ENCODE data around the gene PSMD2.

The PSMD2 gene

DNA sequence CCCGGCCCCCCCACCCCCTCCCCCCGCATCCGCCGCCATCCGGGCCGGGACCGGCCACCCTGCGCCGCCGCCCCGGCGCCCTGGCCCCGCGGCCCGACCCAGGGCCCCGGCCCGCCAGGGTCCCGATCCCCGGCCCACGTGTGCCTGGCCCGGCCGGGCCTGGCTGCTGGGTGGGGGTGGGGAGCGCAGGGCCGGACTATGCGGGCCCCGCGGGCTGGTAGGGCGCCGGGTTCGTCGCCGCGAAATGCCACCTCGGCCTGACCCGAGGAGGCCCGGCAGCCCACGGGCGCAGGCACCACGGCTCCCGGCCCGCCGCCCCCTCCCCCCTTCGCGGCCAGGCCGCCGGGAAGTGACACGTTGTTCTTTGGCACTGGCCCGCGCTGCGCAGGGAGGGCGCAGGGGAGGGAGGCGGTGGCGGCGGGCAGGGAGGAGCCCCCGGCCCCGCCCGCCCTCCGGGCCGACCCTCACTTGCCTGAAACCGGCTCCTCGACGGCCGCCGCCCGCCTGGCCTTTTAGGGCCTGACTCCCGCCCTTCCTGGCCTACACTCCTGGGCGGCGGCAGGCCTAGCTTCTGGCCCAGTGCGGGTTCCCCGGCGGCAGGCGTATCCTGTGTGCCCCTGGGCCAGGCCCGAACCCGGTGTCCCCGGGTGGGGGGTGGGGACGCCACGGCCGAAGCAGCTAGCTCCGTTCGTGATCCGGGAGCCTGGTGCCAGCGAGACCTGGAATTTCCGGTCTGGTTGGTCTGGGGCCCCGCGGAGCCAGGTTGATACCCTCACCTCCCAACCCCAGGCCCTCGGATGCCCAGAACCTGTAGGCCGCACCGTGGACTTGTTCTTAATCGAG, 15.9 kb downstream of the PSMD2 start:
- Histone ChIP-seq H3K9me3 (ENCODE audit: control insufficient read depth, low read length) (no peaks in the 10 kb centered on the region), H2AFZ (peak overlapping the region; percentile 67), H3K27me3 (ENCODE audit: control insufficient read depth, insufficient read depth, low read length) (no peaks in the 10 kb centered on the region), H3K4me3 (ENCODE audit: low read depth, low read length) (peak overlapping the region; percentile 86), H3K27ac (peak overlapping the region; percentile 96), H3K36me3 (ENCODE audit: control insufficient read depth, insufficient read depth, low read length) (no peaks in the 10 kb centered on the region), H3K4me1 (peaks cover 26% of the 10 kb centered on the region), H3K79me2 (peaks cover 23% of the 10 kb centered on the region), H3K9ac (peak overlapping the region; percentile 96), H3K4me2 (ENCODE audit: low read length) (peak overlapping the region; percentile 99)
- TF ChIP-seq, protein P1, sequence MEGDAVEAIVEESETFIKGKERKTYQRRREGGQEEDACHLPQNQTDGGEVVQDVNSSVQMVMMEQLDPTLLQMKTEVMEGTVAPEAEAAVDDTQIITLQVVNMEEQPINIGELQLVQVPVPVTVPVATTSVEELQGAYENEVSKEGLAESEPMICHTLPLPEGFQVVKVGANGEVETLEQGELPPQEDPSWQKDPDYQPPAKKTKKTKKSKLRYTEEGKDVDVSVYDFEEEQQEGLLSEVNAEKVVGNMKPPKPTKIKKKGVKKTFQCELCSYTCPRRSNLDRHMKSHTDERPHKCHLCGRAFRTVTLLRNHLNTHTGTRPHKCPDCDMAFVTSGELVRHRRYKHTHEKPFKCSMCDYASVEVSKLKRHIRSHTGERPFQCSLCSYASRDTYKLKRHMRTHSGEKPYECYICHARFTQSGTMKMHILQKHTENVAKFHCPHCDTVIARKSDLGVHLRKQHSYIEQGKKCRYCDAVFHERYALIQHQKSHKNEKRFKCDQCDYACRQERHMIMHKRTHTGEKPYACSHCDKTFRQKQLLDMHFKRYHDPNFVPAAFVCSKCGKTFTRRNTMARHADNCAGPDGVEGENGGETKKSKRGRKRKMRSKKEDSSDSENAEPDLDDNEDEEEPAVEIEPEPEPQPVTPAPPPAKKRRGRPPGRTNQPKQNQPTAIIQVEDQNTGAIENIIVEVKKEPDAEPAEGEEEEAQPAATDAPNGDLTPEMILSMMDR (IDR thresholded peaks at IDR 0.05) = no peak

DNA sequence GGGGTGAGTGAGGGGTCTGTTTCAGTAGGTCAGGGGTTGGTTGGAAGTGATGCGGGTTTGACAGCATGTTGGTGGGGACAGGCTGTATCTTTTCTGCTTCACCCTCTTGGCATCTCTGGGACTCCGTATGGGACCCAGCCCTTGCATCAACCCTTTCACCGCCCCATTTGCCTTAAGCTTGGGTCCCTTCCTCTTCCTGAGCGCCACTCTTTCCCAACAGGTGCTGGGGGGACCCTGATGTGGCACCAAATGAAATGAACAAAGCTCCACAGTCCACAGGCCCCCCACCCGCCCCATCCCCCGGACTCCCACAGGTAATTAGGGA, 16.5 kb downstream of the PSMD2 start:
- Histone ChIP-seq H3K9ac (peak overlapping the region; percentile 96), H3K36me3 (ENCODE audit: control insufficient read depth, insufficient read depth, low read length) (no peaks in the 10 kb centered on the region), H3K9me3 (ENCODE audit: control insufficient read depth, low read length) (no peaks in the 10 kb centered on the region), H3K4me1 (peaks cover 30% of the 10 kb centered on the region), H3K79me2 (peaks cover 27% of the 10 kb centered on the region), H2AFZ (peak overlapping the region; percentile 67), H3K4me2 (ENCODE audit: low read length) (peak overlapping the region; percentile 99), H3K4me3 (ENCODE audit: low read depth, low read length) (peak overlapping the region; percentile 86), H3K27ac (peak overlapping the region; percentile 96), H3K27me3 (ENCODE audit: control insufficient read depth, insufficient read depth, low read length) (no peaks in the 10 kb centered on the region)
- TF ChIP-seq, protein P1 (IDR thresholded peaks at IDR 0.05) = no peak

DNA sequence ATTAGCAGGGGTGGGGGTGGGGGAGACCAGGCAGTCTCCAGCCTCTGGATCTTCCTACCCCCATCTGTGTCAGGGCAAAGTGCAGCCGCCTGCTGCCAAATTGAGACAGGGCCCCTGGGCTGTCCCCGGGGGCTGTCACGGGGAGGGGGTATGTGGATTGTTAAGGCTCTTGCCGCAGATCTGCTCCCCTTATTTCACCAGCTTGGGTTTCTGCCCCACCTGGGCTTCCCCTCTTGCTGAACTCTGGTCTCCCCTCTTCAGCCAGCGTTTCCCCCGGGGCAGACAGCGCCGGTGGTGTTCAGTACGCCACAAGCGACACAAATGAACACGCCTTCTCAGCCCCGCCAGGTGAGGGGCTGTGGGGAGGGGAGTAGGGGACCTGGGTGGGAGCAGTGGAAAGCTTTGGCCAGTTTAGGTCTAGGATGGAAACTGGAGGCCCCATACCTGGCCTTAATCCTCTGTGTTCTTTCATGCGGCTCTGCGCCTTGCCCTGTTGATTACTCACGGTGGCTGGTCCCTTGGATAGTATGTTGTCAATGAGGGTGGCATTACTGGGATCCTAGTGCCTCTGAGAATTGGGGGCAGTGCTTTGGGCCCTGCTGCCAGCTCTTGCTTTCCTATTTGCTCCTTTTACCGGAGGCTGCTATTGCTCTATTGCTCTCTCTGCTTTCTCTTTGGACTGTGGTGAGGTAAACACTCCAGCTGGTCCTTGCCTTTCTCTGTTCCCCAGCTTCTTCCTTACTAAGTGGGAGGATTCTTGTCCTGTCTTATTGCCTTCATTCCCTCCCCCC, 17.0 kb downstream of the PSMD2 start:
- H3K4me2 ChIP-seq (ENCODE audit: low read length) = peak overlapping the region; percentile 99
- H3K4me1 ChIP-seq = peaks cover 35% of the 10 kb centered on the region
- no peaks in the 10 kb centered on the region for H3K9me3 ChIP-seq (ENCODE audit: control insufficient read depth, low read length)
- H3K79me2 ChIP-seq = peaks cover 30% of the 10 kb centered on the region
- no peak overlapping the region for H3K9ac ChIP-seq
- peak overlapping the region; percentile 96 for H3K27ac ChIP-seq
- H2AFZ ChIP-seq = no peak overlapping the region
- peak overlapping the region; percentile 86 for H3K4me3 ChIP-seq (ENCODE audit: low read depth, low read length)
- H3K36me3 ChIP-seq (ENCODE audit: control insufficient read depth, insufficient read depth, low read length) = no peaks in the 10 kb centered on the region
- H3K27me3 ChIP-seq (ENCODE audit: control insufficient read depth, insufficient read depth, low read length) = no peaks in the 10 kb centered on the region
- TF ChIP-seq, protein P1 (IDR thresholded peaks at IDR 0.05) = no peak

DNA sequence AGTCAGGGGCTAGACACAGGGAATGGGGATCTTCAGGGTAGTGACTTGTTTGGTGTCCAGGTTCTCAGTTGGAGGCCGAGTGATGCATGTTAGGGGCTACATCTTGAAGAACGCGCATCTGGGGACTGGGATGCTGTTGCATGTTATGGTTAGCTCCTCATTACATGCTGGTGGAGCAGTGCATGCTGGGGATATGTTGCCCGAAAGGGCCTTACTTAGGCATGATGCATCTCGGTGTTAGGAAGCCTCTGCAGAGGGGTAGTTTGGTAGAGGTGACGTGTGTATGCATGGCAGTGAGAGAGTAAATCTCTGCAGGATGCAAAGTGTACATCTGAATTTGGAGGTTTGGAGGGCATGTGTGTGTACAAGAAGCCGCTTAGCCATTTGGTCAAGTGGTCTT, 17.8 kb downstream of the PSMD2 start:
- Histone ChIP-seq H3K4me1 (peaks cover 37% of the 10 kb centered on the region), H3K27ac (peak overlapping the region; percentile 96), H3K27me3 (ENCODE audit: control insufficient read depth, insufficient read depth, low read length) (no peaks in the 10 kb centered on the region), H3K9ac (no peak overlapping the region), H3K4me3 (ENCODE audit: low read depth, low read length) (peak overlapping the region; percentile 86), H3K4me2 (ENCODE audit: low read length) (peak overlapping the region; percentile 99), H3K9me3 (ENCODE audit: control insufficient read depth, low read length) (no peaks in the 10 kb centered on the region), H3K36me3 (ENCODE audit: control insufficient read depth, insufficient read depth, low read length) (no peaks in the 10 kb centered on the region), H3K79me2 (peaks cover 30% of the 10 kb centered on the region), H2AFZ (no peak overlapping the region)
- TF ChIP-seq, protein P1 (IDR thresholded peaks at IDR 0.05) = no peak

Measured in parathyroid adenoma (tissue), 2 donors.